Natural killer cell treated with Interleukin-12 subunit alpha and Interleukin-12 subunit beta and Interleukin-15 and Interleukin-18, amount 100 ng/mL, for 72 hours (primary cell): ENCODE results near the gene MDC1. TPM values are rescaled to one million over a fixed set of nuclear protein-coding genes. Genes with fewer than 3 reads are reported as not detected.
"Not testable (repeated sequence)": the region's sequence is repeated elsewhere in the genome, so short reads cannot be mapped to it uniquely, and the experiment has no call there.

ENCODE experiments used
- ATAC-seq, 2 donors: fragments of 150-1000 bp; cut with Tn5 transposase in 1 of 2; sonication (Bioruptor Pico), chemical (Tn5 transposase) in 1 of 2; 2 replicates each; pipeline ENCODE4 v1.10.0; 2021
- DNase-seq: peaks from one replicate; pipeline ENCODE4 v3.0.0; 2022; ENCODE audit warnings: low spot score
- H3K27ac Mint-ChIP-seq, 2 donors: 1 replicate in 1 of 2; 2 replicates in 1 of 2; pipeline ENCODE4 v1.8.0; 2022; ENCODE audit warnings: mixed read lengths in 2 of 2, mild to moderate bottlenecking in 1 of 2, moderate library complexity in 1 of 2
- H3K27me3 Mint-ChIP-seq, 2 donors: 1 replicate in 1 of 2; 2 replicates in 1 of 2; pipeline ENCODE4 v1.8.0; 2022; ENCODE audit warnings: mixed read lengths in 2 of 2
- H3K36me3 Mint-ChIP-seq: one replicate; pipeline ENCODE4 v1.8.0; 2022; ENCODE audit warnings: mixed read lengths
- H3K4me1 Mint-ChIP-seq, 2 donors: 1 replicate in 1 of 2; 2 replicates in 1 of 2; pipeline ENCODE4 v1.8.0; 2022; ENCODE audit warnings: low read depth in 2 of 2, mixed read lengths in 2 of 2, mild to moderate bottlenecking in 1 of 2
- H3K4me3 Mint-ChIP-seq: one replicate; pipeline ENCODE4 v1.8.0; 2022; ENCODE audit warnings: mixed read lengths
- H3K9me3 Mint-ChIP-seq: 2 replicates; pipeline ENCODE4 v1.8.0; 2022; ENCODE audit warnings: mixed read lengths
- total RNA-seq, 2 donors: library from RNA; stranded (reverse); gene quantifications; one replicate each; pipeline ENCODE4 v1.2.3, GENCODE V29; 2022

MDC1 gene
- total RNA-seq, 2 donors from 2014 or later: 64.1 to 118 TPM

- H3K27me3 Mint-ChIP-seq, ATAC-seq, DNase-seq, H3K9me3 Mint-ChIP-seq: not testable (repeated sequence)
- Mint-ChIP-seq H3K27ac (peak overlapping the region; percentile 91 to 98), H3K4me1 (peaks cover 41 to 50% of the 10 kb centered on the region in 2 donors), H3K36me3 (peaks cover 50% of the 10 kb centered on the region), H3K4me3 (peak overlapping the region; percentile 92)
Observed at GRCh38 chr6:30723843-30724741, 7.0 kb upstream of the MDC1 start.

- ATAC-seq, H3K27me3 Mint-ChIP-seq, H3K9me3 Mint-ChIP-seq, DNase-seq: not testable (repeated sequence)
- Mint-ChIP-seq H3K4me1 (peaks cover 43 to 51% of the 10 kb centered on the region in 2 donors), H3K4me3 (peak overlapping the region; percentile 92), H3K27ac (peak overlapping the region; percentile 91 to 98), H3K36me3 (peaks cover 50% of the 10 kb centered on the region)
Observed at GRCh38 chr6:30723159-30723842, 6.2 kb upstream of the MDC1 start.

- no peaks in the 10 kb centered on the region for H3K9me3 Mint-ChIP-seq
- no peak for ATAC-seq
- no peaks in the 10 kb centered on the region for H3K27me3 Mint-ChIP-seq
- peak overlapping the region; percentile 91 to 98 for H3K27ac Mint-ChIP-seq
- peaks cover 46 to 54% of the 10 kb centered on the region in 2 donors for H3K4me1 Mint-ChIP-seq
- DNase-seq: peak; percentile 83
- H3K4me3 Mint-ChIP-seq: peak overlapping the region; percentile 92
- H3K36me3 Mint-ChIP-seq: peaks cover 50% of the 10 kb centered on the region
Observed at GRCh38 chr6:30722280-30723112, 5.4 kb upstream of the MDC1 start.

- H3K4me3 Mint-ChIP-seq: peak overlapping the region; percentile 92
- not testable (repeated sequence) for ATAC-seq, DNase-seq, H3K9me3 Mint-ChIP-seq, H3K27me3 Mint-ChIP-seq
- H3K4me1 Mint-ChIP-seq: peaks cover 50 to 58% of the 10 kb centered on the region in 2 donors
- peak overlapping the region; percentile 91 to 98 for H3K27ac Mint-ChIP-seq
- peaks cover 50% of the 10 kb centered on the region for H3K36me3 Mint-ChIP-seq
Observed at GRCh38 chr6:30722025-30722279, 4.9 kb upstream of the MDC1 start.

- ATAC-seq (peak; percentile 65 to 78), DNase-seq (peak; percentile 96)
- peaks cover 54% of the 10 kb centered on the region for H3K36me3 Mint-ChIP-seq
- H3K9me3 Mint-ChIP-seq: no peaks in the 10 kb centered on the region
- H3K4me1 Mint-ChIP-seq: peaks cover 56 to 64% of the 10 kb centered on the region in 2 donors
- no peaks in the 10 kb centered on the region for H3K27me3 Mint-ChIP-seq
- H3K27ac Mint-ChIP-seq: peak overlapping the region; percentile 91 to 98
- peak overlapping the region; percentile 92 for H3K4me3 Mint-ChIP-seq
Observed at GRCh38 chr6:30721198-30722024, 4.3 kb upstream of the MDC1 start.

GRCh38 chr6:30720738-30721197 is 3.7 kb upstream of the MDC1 start:
- DNase-seq (peak; percentile 79), ATAC-seq (no peak)
- Mint-ChIP-seq H3K27ac (peak overlapping the region; percentile 91 to 98), H3K9me3 (no peaks in the 10 kb centered on the region), H3K4me3 (peak overlapping the region; percentile 92), H3K36me3 (peaks cover 60% of the 10 kb centered on the region), H3K4me1 (peaks cover 59 to 70% of the 10 kb centered on the region in 2 donors), H3K27me3 (no peaks in the 10 kb centered on the region)

GRCh38 chr6:30719791-30720737 is 3.0 kb upstream of the MDC1 start, which contains the start of gene TUBB:
TSS of gene TUBB (plus strand) at chr6:30720352. CDS start at chr6:30720507, 155 bp downstream.
- peaks cover 57% of the 10 kb centered on the region for H3K36me3 Mint-ChIP-seq
- no peaks in the 10 kb centered on the region for H3K9me3 Mint-ChIP-seq
- peak within 1 kb of the TSS; percentile 91 to 98 for H3K27ac Mint-ChIP-seq
- H3K4me1 Mint-ChIP-seq: peaks cover 59 to 70% of the 10 kb centered on the region in 2 donors
- ATAC-seq (peak; percentile 78 to 83), DNase-seq (peak; percentile 97)
- peak within 1 kb of the TSS; percentile 92 for H3K4me3 Mint-ChIP-seq
- H3K27me3 Mint-ChIP-seq: no peaks in the 10 kb centered on the region

GRCh38 chr6:30719356-30719755 is 2.3 kb upstream of the MDC1 start:
- Mint-ChIP-seq H3K27ac (peak overlapping the region; percentile 91 to 98), H3K4me3 (peak overlapping the region; percentile 92), H3K36me3 (peaks cover 57% of the 10 kb centered on the region), H3K9me3 (no peaks in the 10 kb centered on the region), H3K4me1 (peaks cover 58 to 63% of the 10 kb centered on the region in 2 donors), H3K27me3 (no peaks in the 10 kb centered on the region)
- ATAC-seq: no peak
- no peak for DNase-seq

- not testable (repeated sequence) for DNase-seq, ATAC-seq, H3K27me3 Mint-ChIP-seq, H3K9me3 Mint-ChIP-seq
- Mint-ChIP-seq H3K36me3 (peaks cover 51% of the 10 kb centered on the region), H3K4me1 (peaks cover 51 to 56% of the 10 kb centered on the region in 2 donors), H3K27ac (peak overlapping the region; percentile 98 to 100), H3K4me3 (peak overlapping the region; percentile 92)
Observed at GRCh38 chr6:30717845-30718720, 1.0 kb upstream of the MDC1 start.

- H3K4me3 Mint-ChIP-seq: peak overlapping the region; percentile 92
- no peaks in the 10 kb centered on the region for H3K9me3 Mint-ChIP-seq
- H3K4me1 Mint-ChIP-seq: peaks cover 56 to 57% of the 10 kb centered on the region in 2 donors
- peak overlapping the region; percentile 98 to 100 for H3K27ac Mint-ChIP-seq
- no peak for ATAC-seq
- DNase-seq: no peak
- no peaks in the 10 kb centered on the region for H3K27me3 Mint-ChIP-seq
- H3K36me3 Mint-ChIP-seq: peaks cover 42% of the 10 kb centered on the region
Observed at GRCh38 chr6:30716879-30717128, 277 bp downstream of the MDC1 start.

- peak overlapping the region; percentile 98 to 100 for H3K27ac Mint-ChIP-seq
- H3K27me3 Mint-ChIP-seq: no peaks in the 10 kb centered on the region
- H3K36me3 Mint-ChIP-seq: peaks cover 30% of the 10 kb centered on the region
- peaks cover 52 to 53% of the 10 kb centered on the region in 2 donors for H3K4me1 Mint-ChIP-seq
- DNase-seq: no peak
- no peak for ATAC-seq
- H3K9me3 Mint-ChIP-seq: no peaks in the 10 kb centered on the region
- no peak overlapping the region for H3K4me3 Mint-ChIP-seq
Observed at GRCh38 chr6:30714263-30714662, 2.8 kb downstream of the MDC1 start.
